WTC11 (cell line): ENCODE data around the gene TMEM17.

Source experiments
- E2F1 ChIP-seq: sonication (generic); formaldehyde crosslinking; IDR thresholded peaks from 2 replicates; pipeline ENCODE4 v1.8.0; 2022; ENCODE audit warnings: mild to moderate bottlenecking, missing genetic modification reagents
- ETV6 ChIP-seq: sonication (generic); formaldehyde crosslinking; IDR thresholded peaks from 2 replicates; pipeline ENCODE4 v1.8.1; 2022; ENCODE audit warnings: mild to moderate bottlenecking, missing genetic modification reagents
- GRHL2 ChIP-seq: fragments of 250-450 bp; sonication (Bioruptor Pico); IDR thresholded peaks from 2 replicates; pipeline ENCODE4 v1.8.0; 2022; ENCODE audit warnings: mild to moderate bottlenecking, moderate library complexity; ENCODE audit not compliant: insufficient replicate concordance, severe bottlenecking
- JUN ChIP-seq: sonication (generic); formaldehyde crosslinking; IDR thresholded peaks from 2 replicates; pipeline ENCODE4 v1.8.0; 2023; ENCODE audit warnings: mild to moderate bottlenecking, missing genetic modification reagents
- NR3C1 ChIP-seq: sonication (generic); formaldehyde crosslinking; conservative IDR thresholded peaks from 2 replicates; pipeline ENCODE4 v1.8.1; 2023; ENCODE audit warnings: low read depth, mild to moderate bottlenecking, missing genetic modification reagents
- ZNF263 ChIP-seq: sonication (generic); formaldehyde crosslinking; IDR thresholded peaks from 2 replicates; pipeline ENCODE4 v1.8.1; 2022; ENCODE audit warnings: low read depth, mild to moderate bottlenecking, moderate library complexity, missing genetic modification reagents
- TF ChIP-seq, protein P1 (sequence below): sonication (generic); formaldehyde crosslinking; IDR thresholded peaks from 2 replicates; pipeline ENCODE4 v1.8.1; 2022; ENCODE audit warnings: mild to moderate bottlenecking, moderate library complexity, missing genetic modification reagents
- TF ChIP-seq, protein P2 (sequence below): fragments of 200-600 bp; IDR thresholded peaks from 2 replicates; pipeline ENCODE4 v1.8.0; 2022; ENCODE audit warnings: antibody characterized with exemption

GRCh38 chr2:62536873-62537547, 31.0 kb upstream of the TMEM17 start:
- TF ChIP-seq E2F1 (CRISPR knock-in tag) (no peak), NR3C1 (CRISPR knock-in tag) (no peak), JUN (no peak), ZNF263 (no peak), ETV6 (CRISPR knock-in tag) (no peak), GRHL2 (CRISPR knock-in tag) (no peak)
- TF ChIP-seq, protein P1, sequence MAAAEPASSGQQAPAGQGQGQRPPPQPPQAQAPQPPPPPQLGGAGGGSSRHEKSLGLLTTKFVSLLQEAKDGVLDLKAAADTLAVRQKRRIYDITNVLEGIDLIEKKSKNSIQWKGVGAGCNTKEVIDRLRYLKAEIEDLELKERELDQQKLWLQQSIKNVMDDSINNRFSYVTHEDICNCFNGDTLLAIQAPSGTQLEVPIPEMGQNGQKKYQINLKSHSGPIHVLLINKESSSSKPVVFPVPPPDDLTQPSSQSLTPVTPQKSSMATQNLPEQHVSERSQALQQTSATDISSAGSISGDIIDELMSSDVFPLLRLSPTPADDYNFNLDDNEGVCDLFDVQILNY, result no peak
- TF ChIP-seq, protein P2, sequence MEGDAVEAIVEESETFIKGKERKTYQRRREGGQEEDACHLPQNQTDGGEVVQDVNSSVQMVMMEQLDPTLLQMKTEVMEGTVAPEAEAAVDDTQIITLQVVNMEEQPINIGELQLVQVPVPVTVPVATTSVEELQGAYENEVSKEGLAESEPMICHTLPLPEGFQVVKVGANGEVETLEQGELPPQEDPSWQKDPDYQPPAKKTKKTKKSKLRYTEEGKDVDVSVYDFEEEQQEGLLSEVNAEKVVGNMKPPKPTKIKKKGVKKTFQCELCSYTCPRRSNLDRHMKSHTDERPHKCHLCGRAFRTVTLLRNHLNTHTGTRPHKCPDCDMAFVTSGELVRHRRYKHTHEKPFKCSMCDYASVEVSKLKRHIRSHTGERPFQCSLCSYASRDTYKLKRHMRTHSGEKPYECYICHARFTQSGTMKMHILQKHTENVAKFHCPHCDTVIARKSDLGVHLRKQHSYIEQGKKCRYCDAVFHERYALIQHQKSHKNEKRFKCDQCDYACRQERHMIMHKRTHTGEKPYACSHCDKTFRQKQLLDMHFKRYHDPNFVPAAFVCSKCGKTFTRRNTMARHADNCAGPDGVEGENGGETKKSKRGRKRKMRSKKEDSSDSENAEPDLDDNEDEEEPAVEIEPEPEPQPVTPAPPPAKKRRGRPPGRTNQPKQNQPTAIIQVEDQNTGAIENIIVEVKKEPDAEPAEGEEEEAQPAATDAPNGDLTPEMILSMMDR, result no peak
